ENCODE results near the gene OR4K14.
"Not testable (repeated sequence)": the region's sequence is repeated elsewhere in the genome, so short reads cannot be mapped to it uniquely, and the experiment has no call there.

The OR4K14 gene

GRCh38 chr14:20019257-20019865 lies at the start of gene OR4K14:
OR4K14 (minus strand) TSS chr14:20019307; CDS start chr14:20015193, 4,114 bp downstream.
- Mint-ChIP-seq H3K9me3 (peaks cover under 1% of the 10 kb centered on the region), H3K36me3 (no peaks in the 10 kb centered on the region), H3K27me3 (no peaks in the 10 kb centered on the region), H3K4me1 (no peaks in the 10 kb centered on the region), H3K27ac (no peak within 1 kb of the TSS), H3K4me3 (no peak within 1 kb of the TSS)
- ATAC-seq, result no peak

GRCh38 chr14:20059745-20060144 lies 40.6 kb upstream of the OR4K14 start, which contains the start of gene OR4L1:
OR4L1 (plus strand) TSS chr14:20060045; CDS start chr14:20060045, 0 bp downstream.
- Mint-ChIP-seq H3K36me3 (no peaks in the 10 kb centered on the region), H3K27me3 (no peaks in the 10 kb centered on the region), H3K9me3 (no peaks in the 10 kb centered on the region), H3K4me1 (no peaks in the 10 kb centered on the region), H3K4me3 (no peak within 1 kb of the TSS), H3K27ac (no peak within 1 kb of the TSS)
- no peak for ATAC-seq

- Mint-ChIP-seq H3K4me3 (no peak overlapping the region), H3K9me3 (no peaks in the 10 kb centered on the region), H3K36me3 (no peaks in the 10 kb centered on the region), H3K4me1 (no peaks in the 10 kb centered on the region), H3K27ac (no peak overlapping the region), H3K27me3 (peaks cover 22% of the 10 kb centered on the region)
- no peak for ATAC-seq
Observed at GRCh38 chr14:20048202-20048601, 29.1 kb upstream of the OR4K14 start.

GRCh38 chr14:20044243-20044642 lies 25.1 kb upstream of the OR4K14 start:
- Mint-ChIP-seq H3K4me3 (no peak overlapping the region), H3K27me3 (peaks cover 4% of the 10 kb centered on the region), H3K4me1 (no peaks in the 10 kb centered on the region), H3K36me3 (no peaks in the 10 kb centered on the region), H3K27ac (no peak overlapping the region), H3K9me3 (peaks cover 3% of the 10 kb centered on the region)
- no peak for ATAC-seq

GRCh38 chr14:20035938-20036337 lies 16.8 kb upstream of the OR4K14 start, which contains the start of gene OR4K13:
OR4K13 (minus strand) TSS chr14:20036038; CDS start chr14:20034758, 1,280 bp downstream.
- no peak for ATAC-seq
- H3K36me3 Mint-ChIP-seq, result no peaks in the 10 kb centered on the region
- H3K4me3 Mint-ChIP-seq, result no peak within 1 kb of the TSS
- H3K9me3 Mint-ChIP-seq, result peaks cover 5% of the 10 kb centered on the region
- no peaks in the 10 kb centered on the region for H3K4me1 Mint-ChIP-seq
- no peaks in the 10 kb centered on the region for H3K27me3 Mint-ChIP-seq
- no peak within 1 kb of the TSS for H3K27ac Mint-ChIP-seq

- no peaks in the 10 kb centered on the region for H3K4me1 Mint-ChIP-seq
- H3K27ac Mint-ChIP-seq, result no peak overlapping the region
- no peaks in the 10 kb centered on the region for H3K27me3 Mint-ChIP-seq
- peaks cover 5% of the 10 kb centered on the region for H3K9me3 Mint-ChIP-seq
- no peak overlapping the region for H3K4me3 Mint-ChIP-seq
- H3K36me3 Mint-ChIP-seq, result no peaks in the 10 kb centered on the region
- ATAC-seq, result no peak
Observed at GRCh38 chr14:20035449-20035848, 16.3 kb upstream of the OR4K14 start.

- Mint-ChIP-seq H3K4me3 (no peak overlapping the region), H3K27ac (no peak overlapping the region), H3K36me3 (no peaks in the 10 kb centered on the region), H3K9me3 (peaks cover 3% of the 10 kb centered on the region), H3K27me3 (no peaks in the 10 kb centered on the region), H3K4me1 (no peaks in the 10 kb centered on the region)
- ATAC-seq, result no peak
Observed at GRCh38 chr14:20031058-20031457, 12.0 kb upstream of the OR4K14 start.

- no peaks in the 10 kb centered on the region for H3K4me1 Mint-ChIP-seq
- H3K27me3 Mint-ChIP-seq, result no peaks in the 10 kb centered on the region
- no peak for ATAC-seq
- peaks cover 10% of the 10 kb centered on the region for H3K9me3 Mint-ChIP-seq
- H3K36me3 Mint-ChIP-seq, result no peaks in the 10 kb centered on the region
- no peak overlapping the region for H3K4me3 Mint-ChIP-seq
- H3K27ac Mint-ChIP-seq, result no peak overlapping the region
Observed at GRCh38 chr14:20008156-20008555, 11.0 kb downstream of the OR4K14 start.

GRCh38 chr14:20002319-20002718 lies 16.8 kb downstream of the OR4K14 start:
- no peak overlapping the region for H3K4me3 Mint-ChIP-seq
- H3K4me1 Mint-ChIP-seq, result no peaks in the 10 kb centered on the region
- no peak overlapping the region for H3K27ac Mint-ChIP-seq
- H3K9me3 Mint-ChIP-seq, result peaks cover 3% of the 10 kb centered on the region
- no peak for ATAC-seq
- H3K27me3 Mint-ChIP-seq, result no peaks in the 10 kb centered on the region
- H3K36me3 Mint-ChIP-seq, result no peaks in the 10 kb centered on the region

GRCh38 chr14:20001863-20002262 lies 17.2 kb downstream of the OR4K14 start, which contains the start of gene OR4Q2:
OR4Q2 (plus strand) TSS chr14:20002163.
- H3K4me3 Mint-ChIP-seq, result no peak within 1 kb of the TSS
- H3K9me3 Mint-ChIP-seq, result peaks cover 3% of the 10 kb centered on the region
- no peaks in the 10 kb centered on the region for H3K4me1 Mint-ChIP-seq
- ATAC-seq, result no peak
- H3K27me3 Mint-ChIP-seq, result no peaks in the 10 kb centered on the region
- no peak within 1 kb of the TSS for H3K27ac Mint-ChIP-seq
- no peaks in the 10 kb centered on the region for H3K36me3 Mint-ChIP-seq

- no peak overlapping the region for H3K27ac Mint-ChIP-seq
- H3K36me3 Mint-ChIP-seq, result no peaks in the 10 kb centered on the region
- peaks cover 12% of the 10 kb centered on the region for H3K9me3 Mint-ChIP-seq
- H3K27me3 Mint-ChIP-seq, result no peaks in the 10 kb centered on the region
- no peaks in the 10 kb centered on the region for H3K4me1 Mint-ChIP-seq
- H3K4me3 Mint-ChIP-seq, result no peak overlapping the region
- no peak for ATAC-seq
Observed at GRCh38 chr14:19993438-19993837, 25.7 kb downstream of the OR4K14 start.

- no peaks in the 10 kb centered on the region for H3K4me1 Mint-ChIP-seq
- no peaks in the 10 kb centered on the region for H3K27me3 Mint-ChIP-seq
- no peak within 1 kb of the TSS for H3K4me3 Mint-ChIP-seq
- H3K27ac Mint-ChIP-seq, result no peak within 1 kb of the TSS
- no peak for ATAC-seq
- H3K36me3 Mint-ChIP-seq, result no peaks in the 10 kb centered on the region
- H3K9me3 Mint-ChIP-seq, result peaks cover 4% of the 10 kb centered on the region
Observed at GRCh38 chr14:19975291-19975690, 43.8 kb downstream of the OR4K14 start, which contains the start of gene OR4K15. OR4K15 (plus strand) TSS chr14:19975591; CDS start chr14:19975591, 0 bp downstream.

- Mint-ChIP-seq H3K4me1 (no peaks in the 10 kb centered on the region), H3K9me3 (peaks cover 4% of the 10 kb centered on the region), H3K36me3 (no peaks in the 10 kb centered on the region), H3K27ac (no peak overlapping the region), H3K27me3 (no peaks in the 10 kb centered on the region), H3K4me3 (no peak overlapping the region)
- no peak for ATAC-seq
Observed at GRCh38 chr14:19974844-19975243, 44.3 kb downstream of the OR4K14 start.

GRCh38 chr14:19969735-19970134 lies 49.4 kb downstream of the OR4K14 start:
- H3K27me3 Mint-ChIP-seq, H3K27ac Mint-ChIP-seq, H3K4me1 Mint-ChIP-seq, ATAC-seq, H3K4me3 Mint-ChIP-seq, H3K36me3 Mint-ChIP-seq, H3K9me3 Mint-ChIP-seq: not testable (repeated sequence)
